ENCODE results near the gene TUBB4A. TPM values are rescaled to one million over a fixed set of nuclear protein-coding genes. Genes with fewer than 3 reads are reported as not detected.

The TUBB4A gene
- total RNA-seq, 1 experiment from 2014 or later: 20.3 TPM

DNA sequence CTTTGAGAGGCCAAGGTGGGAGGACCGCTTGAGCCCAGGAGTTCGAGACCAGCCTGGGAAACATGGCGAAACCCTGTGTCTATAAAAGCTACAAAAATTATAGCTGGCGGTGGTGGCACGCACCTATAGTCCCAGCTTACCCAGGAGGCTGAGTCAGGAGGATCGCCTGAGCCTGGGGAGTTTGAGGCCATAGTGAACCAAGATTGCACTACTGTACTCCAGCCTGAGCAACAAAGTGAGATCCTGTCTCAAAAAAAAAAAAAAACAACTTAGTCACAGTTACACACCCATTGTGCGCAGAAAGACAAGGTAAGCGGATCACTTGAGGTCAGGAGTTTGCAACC lies 19.8 kb downstream of the TUBB4A start:
- no peaks in the 10 kb centered on the region for H3K4me1 ChIP-seq (ENCODE audit: insufficient read depth, low read length)
- DNase-seq: no peak
- no peaks in the 10 kb centered on the region for H3K27me3 ChIP-seq (ENCODE audit: insufficient read depth, low read length)
- Mint-ChIP-seq H3K36me3 (ENCODE audit: insufficient read depth in 1 of 3, low read depth in 3 of 3) (no peaks in the 10 kb centered on the region), H3K4me3 (no peak overlapping the region), H3K27ac (no peak overlapping the region), H3K9me3 (no peaks in the 10 kb centered on the region), H3K27me3 (ENCODE audit: low read depth) (peaks cover 6% of the 10 kb centered on the region), H3K4me1 (peaks cover 9 to 15% of the 10 kb centered on the region in 2 experiments)
- no peaks in the 10 kb centered on the region for H3K9me3 ChIP-seq (ENCODE audit: control insufficient read depth, low read depth, low read length)
- H3K9ac ChIP-seq (ENCODE audit: extremely low read depth, insufficient read length, low read length): no peak overlapping the region
- no peak overlapping the region for H3K4ac ChIP-seq (ENCODE audit: low read depth, low read length)
- H3K79me1 ChIP-seq (ENCODE audit: insufficient read depth, low read depth, low read length, poor library complexity, severe bottlenecking): no peaks in the 10 kb centered on the region
- WGBS (ENCODE audit: extremely low coverage, insufficient read length, low lambda C conversion rate): no CpG with 5 or more reads among the region's 8 CpGs
- H3K18ac ChIP-seq (ENCODE audit: insufficient read length, low read depth, low read length): no peak overlapping the region
- H3K14ac ChIP-seq (ENCODE audit: insufficient read depth, low read length): no peak overlapping the region
- H2BK120ac ChIP-seq (ENCODE audit: low read depth, low read length, poor library complexity, severe bottlenecking): no peak overlapping the region
- no peak overlapping the region for H3K56ac ChIP-seq (ENCODE audit: insufficient read length, low read depth, low read length)
- TF ChIP-seq, protein P1, sequence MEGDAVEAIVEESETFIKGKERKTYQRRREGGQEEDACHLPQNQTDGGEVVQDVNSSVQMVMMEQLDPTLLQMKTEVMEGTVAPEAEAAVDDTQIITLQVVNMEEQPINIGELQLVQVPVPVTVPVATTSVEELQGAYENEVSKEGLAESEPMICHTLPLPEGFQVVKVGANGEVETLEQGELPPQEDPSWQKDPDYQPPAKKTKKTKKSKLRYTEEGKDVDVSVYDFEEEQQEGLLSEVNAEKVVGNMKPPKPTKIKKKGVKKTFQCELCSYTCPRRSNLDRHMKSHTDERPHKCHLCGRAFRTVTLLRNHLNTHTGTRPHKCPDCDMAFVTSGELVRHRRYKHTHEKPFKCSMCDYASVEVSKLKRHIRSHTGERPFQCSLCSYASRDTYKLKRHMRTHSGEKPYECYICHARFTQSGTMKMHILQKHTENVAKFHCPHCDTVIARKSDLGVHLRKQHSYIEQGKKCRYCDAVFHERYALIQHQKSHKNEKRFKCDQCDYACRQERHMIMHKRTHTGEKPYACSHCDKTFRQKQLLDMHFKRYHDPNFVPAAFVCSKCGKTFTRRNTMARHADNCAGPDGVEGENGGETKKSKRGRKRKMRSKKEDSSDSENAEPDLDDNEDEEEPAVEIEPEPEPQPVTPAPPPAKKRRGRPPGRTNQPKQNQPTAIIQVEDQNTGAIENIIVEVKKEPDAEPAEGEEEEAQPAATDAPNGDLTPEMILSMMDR (conservative IDR thresholded peaks at IDR 0.05): no peak
- no peak overlapping the region for H4K8ac ChIP-seq (replicated peaks; ENCODE audit: insufficient read length, low read depth, low read length)
- no peak overlapping the region for H2AFZ ChIP-seq (ENCODE audit: low read length)
- no peak overlapping the region for H2BK20ac ChIP-seq (ENCODE audit: low read depth, low read length, poor library complexity, severe bottlenecking)
- no peaks in the 10 kb centered on the region for H3K23me2 ChIP-seq (ENCODE audit: insufficient read length, low read depth, low read length, poor library complexity, severe bottlenecking)
- no peaks in the 10 kb centered on the region for H4K20me1 ChIP-seq (ENCODE audit: control insufficient read depth, insufficient read depth, insufficient read length)
- no peak overlapping the region for H2BK12ac ChIP-seq (ENCODE audit: insufficient read length, low read depth, low read length)
- H3K4me2 ChIP-seq (ENCODE audit: insufficient read depth, insufficient read length, low read length): no peak overlapping the region
- no peak overlapping the region for H2AK5ac ChIP-seq (ENCODE audit: insufficient read length, low read length)
- H2BK15ac ChIP-seq (ENCODE audit: low read depth, low read length): no peak overlapping the region
- H2BK5ac ChIP-seq (ENCODE audit: insufficient read length, low read length): no peak overlapping the region
- H3K23ac ChIP-seq (ENCODE audit: insufficient read length, low read depth, low read length): no peak overlapping the region
- no peak overlapping the region for H3T11ph ChIP-seq (ENCODE audit: low read length)
- no peak overlapping the region for H4K91ac ChIP-seq (ENCODE audit: insufficient read length, low read depth, low read length)
- H4K5ac ChIP-seq (ENCODE audit: insufficient read length, low read depth, low read length): no peak overlapping the region
- no peak overlapping the region for H3K27ac ChIP-seq (ENCODE audit: insufficient read length, low read depth, low read length)
- H3K79me2 ChIP-seq (ENCODE audit: insufficient read depth, low read length): no peaks in the 10 kb centered on the region

All from H9 (cell line).